HG02981 (cell line): ENCODE measurements around the gene B4GALT2.

ENCODE experiments used
- ATAC-seq: cut with Tn5 transposase; IDR thresholded peaks from one replicate; pipeline ENCODE4 v1.9.1; 2021; ENCODE audit warnings: mild to moderate bottlenecking, moderate library complexity; ENCODE audit not compliant: unreplicated experiment

Gene B4GALT2

DNA sequence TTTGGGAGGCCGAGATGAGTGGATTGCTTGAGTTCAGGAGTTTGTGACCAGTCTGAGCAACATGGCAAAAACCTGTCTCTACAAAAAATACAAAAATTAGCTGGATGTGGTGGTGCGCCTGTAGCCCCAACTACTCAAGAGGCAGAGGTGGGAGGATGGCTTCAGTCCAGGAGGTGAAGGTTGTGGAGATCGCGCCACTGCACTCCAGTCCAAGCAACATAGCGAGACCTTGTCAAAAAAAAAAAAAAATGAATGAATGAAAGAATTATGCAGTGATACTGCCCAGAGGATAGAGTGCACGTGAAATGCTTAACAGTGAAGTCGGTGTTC lies 9.6 kb upstream of the B4GALT2 start:
- no peak for ATAC-seq

DNA sequence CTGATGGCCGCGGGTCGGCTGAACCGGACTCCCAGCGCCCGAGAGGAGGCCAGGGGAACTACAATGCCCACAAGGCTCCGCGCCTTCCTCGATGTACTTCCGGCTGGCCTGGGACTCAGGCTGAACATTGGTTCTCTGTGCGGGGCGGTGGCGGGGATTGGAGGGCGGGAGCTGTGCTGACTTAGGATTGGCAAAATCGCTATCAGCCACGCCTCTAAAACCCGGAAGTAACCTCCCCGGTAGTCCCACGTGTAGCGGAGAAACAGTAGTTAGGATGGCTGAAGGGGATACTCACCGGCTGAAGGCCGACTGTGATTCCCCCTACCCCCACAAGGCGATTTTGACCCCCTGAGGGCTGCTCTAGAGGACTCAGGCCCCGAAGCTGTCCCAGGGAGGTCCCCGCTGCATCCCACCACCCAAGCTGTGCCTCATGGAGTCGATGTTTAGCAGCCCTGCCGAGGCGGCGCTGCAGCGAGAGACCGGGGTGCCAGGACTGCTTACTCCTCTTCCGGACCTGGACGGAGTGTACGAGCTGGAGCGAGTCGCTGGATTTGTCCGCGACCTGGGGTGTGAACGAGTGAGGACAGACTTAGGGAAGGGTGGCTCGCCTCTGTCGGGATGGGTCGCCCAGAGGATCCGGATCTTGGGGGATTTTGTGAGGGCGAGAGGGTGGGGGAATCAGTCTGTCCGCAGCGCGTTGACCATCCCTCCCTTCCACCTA lies 9.1 kb upstream of the B4GALT2 start, which contains the start of gene DPH2:
Gene DPH2, plus strand, starts transcription at position 265 of the 721 bp plus-strand sequence. Its CDS starts 166 bp downstream, at position 431.
- ATAC-seq = peak; percentile 86

DNA sequence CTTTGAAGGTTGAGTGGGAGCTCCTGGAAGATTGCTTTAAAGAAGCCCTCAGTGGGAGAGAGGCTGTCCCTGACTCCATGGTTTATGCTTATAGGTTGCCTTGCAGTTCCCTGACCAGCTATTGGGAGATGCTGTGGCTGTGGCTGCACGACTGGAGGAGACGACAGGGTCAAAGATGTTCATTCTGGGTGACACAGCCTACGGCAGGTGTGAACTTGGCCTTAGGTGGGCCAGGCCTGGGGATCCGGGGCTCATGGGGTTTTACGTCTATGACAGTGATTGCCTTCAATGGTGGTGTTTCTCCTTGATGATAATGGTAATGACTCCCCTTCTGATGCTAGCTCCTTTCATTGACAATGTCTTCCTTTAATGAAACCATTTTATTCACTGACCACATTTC lies 8.5 kb upstream of the B4GALT2 start:
- ATAC-seq = no peak

DNA sequence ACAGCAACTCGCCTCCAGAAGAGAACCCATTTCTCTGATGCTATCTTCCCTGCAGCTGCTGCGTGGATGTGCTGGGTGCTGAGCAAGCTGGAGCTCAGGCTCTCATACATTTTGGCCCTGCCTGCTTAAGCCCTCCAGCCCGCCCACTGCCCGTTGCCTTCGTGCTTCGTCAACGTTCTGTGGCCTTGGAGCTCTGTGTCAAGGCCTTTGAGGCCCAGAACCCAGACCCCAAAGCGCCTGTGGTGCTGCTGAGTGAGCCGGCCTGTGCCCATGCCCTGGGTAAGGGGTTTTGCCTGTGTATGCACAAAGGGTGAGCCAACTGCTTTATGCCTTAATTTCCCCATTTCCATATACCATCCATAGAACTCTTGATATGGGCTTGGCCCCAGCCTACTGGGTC lies 8.1 kb upstream of the B4GALT2 start:
- no peak for ATAC-seq

DNA sequence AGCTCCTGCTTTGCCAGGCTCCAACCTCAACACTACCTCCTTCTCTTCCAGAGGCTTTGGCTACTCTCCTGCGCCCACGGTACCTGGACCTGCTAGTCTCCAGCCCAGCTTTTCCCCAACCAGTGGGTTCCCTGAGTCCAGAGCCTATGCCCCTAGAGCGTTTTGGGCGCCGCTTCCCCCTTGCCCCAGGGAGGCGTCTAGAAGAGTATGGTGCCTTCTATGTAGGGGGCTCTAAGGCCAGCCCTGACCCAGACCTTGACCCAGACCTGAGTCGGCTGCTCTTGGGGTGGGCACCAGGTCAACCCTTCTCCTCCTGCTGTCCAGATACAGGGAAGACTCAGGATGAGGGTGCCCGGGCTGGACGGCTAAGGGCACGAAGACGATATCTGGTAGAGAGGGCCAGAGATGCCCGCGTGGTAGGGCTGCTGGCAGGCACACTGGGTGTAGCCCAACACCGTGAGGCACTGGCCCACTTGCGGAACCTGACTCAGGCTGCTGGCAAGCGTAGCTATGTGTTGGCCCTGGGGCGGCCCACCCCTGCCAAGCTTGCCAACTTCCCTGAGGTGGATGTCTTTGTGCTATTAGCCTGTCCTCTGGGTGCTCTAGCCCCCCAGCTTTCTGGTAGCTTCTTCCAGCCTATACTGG lies 7.6 kb upstream of the B4GALT2 start:
- no peak for ATAC-seq

DNA sequence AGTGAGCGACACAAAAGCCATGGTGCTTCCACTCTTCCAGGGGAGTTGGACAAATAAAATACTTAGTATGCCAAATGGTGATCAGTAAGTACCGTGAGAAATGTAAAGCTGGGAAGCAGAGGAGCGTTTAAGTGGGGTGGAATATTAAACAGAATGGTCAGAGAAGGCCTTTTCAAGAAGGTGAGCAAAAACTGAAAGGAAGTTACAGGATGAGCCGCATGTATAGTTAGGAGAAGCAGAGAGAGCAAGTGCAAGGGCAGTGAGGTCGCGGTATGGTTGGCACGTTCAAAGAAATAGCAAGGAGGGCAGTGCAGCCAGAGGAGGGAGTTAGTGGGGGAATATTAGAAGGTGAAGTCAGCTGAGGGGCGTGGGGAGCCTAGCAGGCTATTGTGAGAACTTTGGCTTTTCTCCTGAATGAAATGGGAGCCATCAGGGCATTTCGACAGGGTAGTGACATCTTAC lies 5.0 kb upstream of the B4GALT2 start:
- ATAC-seq = no peak

DNA sequence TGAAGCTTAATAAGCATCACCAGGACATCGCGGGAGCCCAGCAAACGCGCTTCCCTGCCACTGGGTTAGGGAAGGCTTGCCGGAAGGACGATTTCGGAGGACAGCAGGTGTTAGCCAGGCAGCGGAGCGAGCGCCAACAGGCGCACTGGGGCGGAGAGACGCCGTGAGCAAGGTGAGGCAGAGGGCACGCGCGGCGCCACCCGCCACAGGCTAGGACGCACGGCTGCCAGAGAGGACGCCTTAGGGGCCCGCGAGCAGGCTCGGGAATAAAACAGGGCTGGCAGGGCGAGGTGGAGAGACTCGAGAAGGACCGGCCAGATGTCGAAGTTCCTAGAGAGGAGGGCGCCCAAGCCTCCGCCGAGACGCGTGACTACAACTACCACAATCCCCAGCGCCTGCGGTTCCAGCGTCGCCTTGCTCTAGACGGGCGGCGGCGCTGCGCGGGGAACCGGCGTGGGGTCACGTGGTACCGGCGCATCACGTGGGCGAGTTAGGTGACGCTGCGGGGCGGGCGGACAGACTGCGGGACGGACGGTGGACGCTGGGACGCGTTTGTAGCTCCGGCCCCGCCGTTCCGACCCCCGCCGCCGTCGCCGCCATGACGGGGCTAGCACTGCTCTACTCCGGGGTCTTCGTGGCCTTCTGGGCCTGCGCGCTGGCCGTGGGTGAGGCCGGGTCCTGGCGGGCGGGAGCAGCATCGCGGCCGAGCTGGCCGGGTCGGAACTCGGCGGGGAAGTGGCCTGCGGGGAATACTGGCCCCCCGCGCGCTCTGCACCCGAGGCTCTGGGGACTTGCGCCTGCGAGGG lies 4.4 kb upstream of the B4GALT2 start, which contains the start of gene ATP6V0B:
Gene ATP6V0B, plus strand, starts transcription at position 518 of the 806 bp plus-strand sequence. Its CDS starts 81 bp downstream, at position 599.
- peak; percentile 61 for ATAC-seq

DNA sequence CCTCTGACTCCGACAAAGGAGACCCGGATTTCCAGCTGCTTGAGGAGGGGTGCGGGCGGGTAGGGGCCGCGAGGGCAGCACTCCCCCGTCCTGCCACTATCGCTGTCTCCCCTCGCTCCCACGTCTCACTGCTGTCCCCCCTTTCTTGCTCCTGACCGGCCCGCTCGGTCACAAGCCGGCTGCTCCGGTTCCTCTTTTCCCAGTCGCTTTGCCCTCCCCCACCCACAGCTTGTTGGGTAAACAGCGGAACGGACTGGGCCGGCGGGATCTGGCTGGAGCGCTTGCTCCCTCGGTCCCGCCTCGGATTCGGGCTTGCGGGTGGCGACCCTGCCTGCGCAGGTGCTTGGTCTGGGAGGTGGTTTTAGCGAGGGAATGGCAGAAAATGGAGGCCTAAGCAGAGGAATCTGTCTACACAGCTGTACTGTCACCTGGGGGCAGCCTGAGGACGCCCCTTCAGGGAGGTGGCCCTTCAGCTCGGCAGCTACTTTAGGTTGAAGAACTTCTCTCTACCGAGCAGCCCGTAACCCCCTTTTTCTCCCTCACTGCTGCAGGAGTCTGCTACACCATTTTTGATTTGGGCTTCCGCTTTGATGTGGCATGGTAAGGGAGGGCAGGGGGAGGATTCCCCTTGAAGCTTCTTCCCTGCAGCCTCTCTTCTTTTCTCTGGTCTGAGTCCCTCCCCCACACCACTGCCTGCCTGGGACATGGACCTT lies 3.6 kb upstream of the B4GALT2 start:
- ATAC-seq = no peak

DNA sequence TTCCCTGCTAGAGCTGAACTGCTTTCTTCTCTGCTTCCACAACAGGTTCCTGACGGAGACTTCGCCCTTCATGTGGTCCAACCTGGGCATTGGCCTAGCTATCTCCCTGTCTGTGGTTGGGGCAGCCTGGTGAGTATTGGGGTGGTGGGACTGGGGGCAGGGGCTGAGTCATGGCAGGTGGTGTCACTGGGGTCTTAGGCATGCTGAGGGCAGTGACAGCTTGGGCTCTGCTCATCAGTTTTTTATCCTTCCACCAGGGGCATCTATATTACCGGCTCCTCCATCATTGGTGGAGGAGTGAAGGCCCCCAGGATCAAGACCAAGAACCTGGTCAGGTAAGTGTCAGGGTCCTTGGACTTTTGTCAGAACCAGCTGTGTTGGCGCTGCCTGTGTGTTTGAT lies 3.0 kb upstream of the B4GALT2 start:
- ATAC-seq = no peak

DNA sequence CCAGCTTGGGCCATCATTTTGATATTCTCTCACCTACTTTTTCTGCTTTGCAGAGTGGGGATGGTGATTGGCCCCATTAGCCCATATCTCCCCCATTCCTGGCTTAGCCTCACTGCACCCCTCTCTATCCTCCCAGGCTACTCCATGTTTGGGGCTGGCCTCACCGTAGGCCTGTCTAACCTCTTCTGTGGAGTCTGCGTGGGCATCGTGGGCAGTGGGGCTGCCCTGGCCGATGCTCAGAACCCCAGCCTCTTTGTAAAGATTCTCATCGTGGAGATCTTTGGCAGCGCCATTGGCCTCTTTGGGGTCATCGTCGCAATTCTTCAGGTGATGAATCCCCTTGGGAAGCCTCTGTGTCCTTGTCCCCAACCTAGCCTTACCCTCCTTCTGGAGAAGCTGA lies 2.1 kb upstream of the B4GALT2 start:
- no peak for ATAC-seq

DNA sequence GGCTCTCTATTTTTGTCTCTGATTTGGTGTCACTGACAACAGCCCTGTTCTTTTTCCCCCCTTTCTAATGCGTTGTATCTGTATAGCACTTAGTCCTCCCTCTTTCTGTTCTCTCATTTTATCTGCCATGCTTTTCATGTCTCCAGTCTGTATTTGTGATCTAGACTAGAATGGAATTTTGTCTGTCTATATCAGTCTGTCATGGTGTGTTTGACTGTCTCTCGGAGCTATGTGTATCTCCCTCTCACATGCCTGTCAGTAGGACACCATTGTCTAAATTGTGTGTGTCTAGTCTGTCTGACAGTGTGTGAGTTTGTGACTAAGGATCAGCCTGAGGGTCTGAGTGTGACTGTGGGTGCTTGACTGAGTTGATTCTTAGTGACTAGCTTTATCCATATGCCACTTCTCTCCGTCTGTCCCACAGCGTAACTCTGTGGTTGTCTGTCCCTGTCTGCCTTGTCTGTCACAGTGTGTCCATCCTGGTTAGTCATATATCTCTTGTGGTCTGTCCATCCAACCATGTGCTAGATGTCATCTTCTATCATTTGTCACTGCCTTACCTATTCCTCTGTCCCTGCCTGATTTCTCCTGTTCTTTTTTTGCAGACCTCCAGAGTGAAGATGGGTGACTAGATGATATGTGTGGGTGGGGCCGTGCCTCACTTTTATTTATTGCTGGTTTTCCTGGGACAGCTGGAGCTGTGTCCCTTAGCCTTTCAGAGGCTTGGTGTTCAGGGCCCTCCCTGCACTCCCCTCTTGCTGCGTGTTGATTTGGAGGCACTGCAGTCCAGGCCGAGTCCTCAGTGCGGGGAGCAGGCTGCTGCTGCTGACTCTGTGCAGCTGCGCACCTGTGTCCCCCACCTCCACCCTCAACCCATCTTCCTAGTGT lies 1.4 kb upstream of the B4GALT2 start:
- ATAC-seq = no peak

DNA sequence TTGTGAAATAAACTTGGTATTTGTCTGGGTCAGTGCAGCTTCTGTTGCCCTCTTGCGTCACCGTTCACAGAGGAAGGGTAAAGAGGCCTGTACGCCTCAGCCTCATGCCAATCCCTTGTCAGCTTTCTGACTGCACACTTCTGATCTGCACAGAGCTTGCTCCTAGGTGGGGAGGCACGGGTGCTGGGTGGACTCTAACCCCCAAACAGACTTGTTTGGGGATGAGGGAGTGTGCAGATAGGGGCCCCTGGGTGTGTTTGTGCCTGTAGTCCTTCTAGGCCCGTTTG lies 803 bp upstream of the B4GALT2 start:
- ATAC-seq = no peak

DNA sequence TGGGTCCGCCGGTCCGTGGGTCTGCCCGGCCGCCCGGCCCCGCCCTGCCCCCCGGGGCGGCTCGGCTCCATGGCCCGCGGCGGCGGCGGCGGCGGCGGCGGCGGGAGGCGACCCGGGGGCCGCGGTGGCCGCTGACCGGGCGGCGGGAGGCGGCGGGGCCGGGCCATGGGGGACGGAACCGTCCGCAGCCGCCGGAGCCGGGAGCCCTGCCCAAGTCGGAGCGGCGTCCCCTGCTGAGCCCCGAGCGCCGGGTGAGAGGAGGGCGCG lies 184 bp downstream of the B4GALT2 start:
- ATAC-seq = no peak

DNA sequence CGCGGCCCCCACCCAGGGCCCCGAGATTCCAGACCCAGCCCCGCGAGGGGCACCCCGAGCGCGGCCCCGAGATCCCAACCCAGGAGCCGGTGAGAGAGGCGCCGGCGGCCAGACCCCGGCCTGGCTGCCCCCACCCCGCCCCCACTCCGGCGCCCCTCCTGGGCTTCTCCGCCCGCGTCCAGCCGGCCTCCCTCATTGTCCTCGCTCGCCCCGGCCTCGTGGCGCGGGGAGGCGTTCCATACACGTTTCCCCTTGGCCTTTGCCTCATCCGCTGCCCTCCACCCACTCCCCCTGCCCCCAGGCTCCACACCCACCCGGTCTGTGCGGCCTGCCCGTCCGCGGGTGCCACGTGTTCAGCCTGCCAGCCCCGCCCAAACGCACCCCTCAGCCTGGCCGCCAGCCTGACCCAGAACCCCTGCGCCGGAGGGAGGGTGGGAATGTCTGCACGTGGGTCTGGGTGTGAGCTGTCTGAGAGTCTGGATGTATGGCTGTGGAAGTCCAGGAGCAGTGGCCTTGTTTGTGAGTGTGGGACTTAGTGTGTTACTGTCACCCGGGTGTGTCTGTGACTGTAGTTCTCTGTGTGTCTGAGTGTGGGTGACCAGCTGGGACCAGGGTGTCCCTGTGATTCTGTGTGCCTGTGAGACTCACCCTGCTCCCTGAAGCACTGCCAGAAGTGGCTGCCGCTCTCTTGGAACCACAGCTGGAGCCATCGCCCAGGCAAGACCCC lies 681 bp downstream of the B4GALT2 start:
- ATAC-seq = no peak

DNA sequence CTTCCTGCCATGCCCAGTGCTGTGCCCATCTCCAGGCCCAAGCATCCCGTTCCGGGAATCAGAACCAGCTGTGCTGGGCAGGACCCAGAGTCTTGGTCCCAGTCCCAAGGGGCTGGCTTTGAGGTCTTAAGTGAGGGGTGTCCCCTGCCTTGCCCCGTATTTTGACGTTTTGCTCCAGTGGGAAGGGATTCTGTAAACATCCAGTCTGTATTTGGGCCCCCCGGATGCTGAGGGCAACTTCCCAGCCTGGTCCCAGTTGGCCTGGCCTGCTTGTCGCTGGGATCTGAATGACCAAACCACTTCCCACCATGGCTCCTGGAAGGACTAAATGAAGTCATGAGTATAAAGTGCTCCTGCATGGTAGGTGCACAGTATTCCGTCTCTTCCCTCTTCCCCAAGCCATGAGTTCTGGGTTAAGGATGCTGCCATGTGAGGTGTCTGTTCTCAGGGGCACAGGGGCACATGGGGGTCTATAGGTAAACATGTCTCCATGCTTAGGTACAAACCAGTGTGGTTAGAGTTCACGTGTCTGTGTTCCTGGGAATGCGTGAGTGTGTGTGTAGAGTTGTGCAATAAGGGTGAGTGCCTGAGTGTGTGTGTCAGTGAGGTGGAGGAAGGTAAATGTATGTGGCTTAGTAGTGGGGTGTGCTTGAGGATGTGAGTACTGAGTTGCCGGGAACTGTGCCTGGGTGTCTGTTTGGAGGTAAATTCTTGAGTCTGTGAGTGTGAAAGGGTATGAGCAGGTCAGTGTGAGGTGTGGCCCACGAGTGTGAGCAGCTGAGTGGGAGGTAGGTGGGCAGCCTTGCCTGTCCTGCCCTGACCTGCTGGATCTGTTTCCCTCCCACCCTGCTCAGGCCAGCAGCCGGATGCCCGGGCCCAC lies 1.5 kb downstream of the B4GALT2 start:
- ATAC-seq = no peak

DNA sequence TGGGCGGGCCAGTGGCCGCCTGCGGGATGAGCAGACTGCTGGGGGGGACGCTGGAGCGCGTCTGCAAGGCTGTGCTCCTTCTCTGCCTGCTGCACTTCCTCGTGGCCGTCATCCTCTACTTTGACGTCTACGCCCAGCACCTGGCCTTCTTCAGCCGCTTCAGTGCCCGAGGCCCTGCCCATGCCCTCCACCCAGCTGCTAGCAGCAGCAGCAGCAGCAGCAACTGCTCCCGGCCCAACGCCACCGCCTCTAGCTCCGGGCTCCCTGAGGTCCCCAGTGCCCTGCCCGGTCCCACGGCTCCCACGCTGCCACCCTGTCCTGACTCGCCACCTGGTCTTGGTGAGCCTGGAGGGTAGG lies 2.1 kb downstream of the B4GALT2 start:
- ATAC-seq = no peak

DNA sequence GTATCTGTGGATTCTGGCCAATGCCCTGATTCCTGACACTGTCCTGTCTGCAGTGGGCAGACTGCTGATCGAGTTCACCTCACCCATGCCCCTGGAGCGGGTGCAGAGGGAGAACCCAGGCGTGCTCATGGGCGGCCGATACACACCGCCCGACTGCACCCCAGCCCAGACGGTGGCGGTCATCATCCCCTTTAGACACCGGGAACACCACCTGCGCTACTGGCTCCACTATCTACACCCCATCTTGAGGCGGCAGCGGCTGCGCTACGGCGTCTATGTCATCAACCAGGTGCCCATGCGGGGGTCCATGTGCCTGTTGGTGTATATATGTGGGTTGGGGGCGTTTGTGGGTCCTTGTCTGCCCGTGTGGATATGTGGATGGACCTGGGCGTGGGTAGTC lies 2.6 kb downstream of the B4GALT2 start:
- no peak for ATAC-seq

DNA sequence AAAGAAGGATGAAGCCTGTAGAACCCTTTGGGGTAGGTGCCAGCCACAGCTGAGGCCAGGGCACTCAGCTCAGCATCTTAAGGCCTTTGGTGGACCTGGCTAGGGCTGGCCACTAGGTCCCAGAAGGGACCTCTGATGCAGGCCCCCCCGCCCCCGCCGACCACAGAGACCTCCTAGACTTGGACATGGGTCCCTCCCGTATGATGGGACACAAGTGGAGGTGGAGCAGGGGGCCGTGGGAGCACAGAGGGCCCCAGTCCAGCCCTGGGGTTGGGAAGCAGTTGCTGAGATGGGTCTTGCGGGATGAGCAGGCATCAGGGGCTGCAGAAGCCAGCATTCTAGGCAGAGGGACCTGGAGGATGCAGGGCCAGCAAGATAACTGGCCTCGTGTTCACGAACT lies 3.2 kb downstream of the B4GALT2 start:
- no peak for ATAC-seq

DNA sequence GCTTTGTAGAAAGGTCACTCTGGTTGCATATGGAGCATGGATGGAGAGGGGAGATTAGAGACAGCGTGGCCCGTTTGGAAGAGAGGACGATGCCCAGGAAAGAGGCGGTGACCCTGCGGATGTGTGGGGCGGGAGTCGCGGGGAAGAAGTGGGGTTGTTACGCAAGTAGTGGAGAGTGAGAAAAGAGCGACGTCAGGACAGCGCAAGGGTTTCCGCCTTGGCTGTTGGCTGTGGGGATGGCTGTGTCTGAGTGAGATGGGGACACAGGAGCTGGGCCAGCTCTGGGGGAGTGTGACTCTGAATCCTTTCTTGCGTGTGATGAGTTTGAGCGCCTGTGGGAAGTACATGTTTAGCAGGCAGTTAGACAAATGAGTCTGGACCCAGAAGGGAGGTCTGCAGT lies 3.8 kb downstream of the B4GALT2 start:
- no peak for ATAC-seq
